ENCODE results near the gene MNAT1. TPM values are rescaled to one million over a fixed set of nuclear protein-coding genes. Genes with fewer than 3 reads are reported as not detected.

MNAT1 gene
- total and polyA plus RNA-seq, 2 experiments from 2014 or later = 34.4 to 60.9 TPM

GRCh38 chr14:60807247-60807646 is 72.7 kb downstream of the MNAT1 start:
- H3K4me2 ChIP-seq = no peak overlapping the region
- H3K27me3 ChIP-seq = no peaks in the 10 kb centered on the region
- WGBS (ENCODE audit: low lambda C conversion rate, missing lambda C conversion rate) = 100% methylated on average over 2 of the region's 2 CpGs
- TF ChIP-seq EZH2 (IDR thresholded peaks at IDR 0.05; ENCODE audit: borderline replicate concordance) (no peak), CTCF (IDR thresholded peaks at IDR 0.05; ENCODE audit: poor library complexity) (no peak), EZH2phosphoT487 (IDR thresholded peaks at IDR 0.05; ENCODE audit: low read depth, severe bottlenecking, unreplicated experiment) (no peak)
- no peak overlapping the region for H3K4me3 ChIP-seq
- H3K4me1 ChIP-seq (ENCODE audit: insufficient read depth) = no peaks in the 10 kb centered on the region
- H3K79me2 ChIP-seq = no peaks in the 10 kb centered on the region
- DNase-seq (ENCODE audit: low spot score) = no peak
- H3K27ac ChIP-seq = no peak overlapping the region
- no peaks in the 10 kb centered on the region for H3K36me3 ChIP-seq (replicated peaks; ENCODE audit: insufficient read depth, low read depth)
- H3K9me3 ChIP-seq (ENCODE audit: low read depth) = no peaks in the 10 kb centered on the region
- no peaks in the 10 kb centered on the region for H4K20me1 ChIP-seq (ENCODE audit: insufficient read depth, poor library complexity, severe bottlenecking)
- no peaks in the 10 kb centered on the region for H3K9me2 ChIP-seq (replicated peaks; ENCODE audit: insufficient read depth)
- H2AFZ ChIP-seq = no peak overlapping the region

GRCh38 chr14:60807971-60808370 is 73.4 kb downstream of the MNAT1 start:
- 95% methylated on average over 3 of the region's 3 CpGs for WGBS (ENCODE audit: low lambda C conversion rate, missing lambda C conversion rate)

GRCh38 chr14:60812987-60813386 is 78.4 kb downstream of the MNAT1 start:
- H3K27ac ChIP-seq = no peak overlapping the region
- no peak overlapping the region for H3K4me2 ChIP-seq
- WGBS (ENCODE audit: low lambda C conversion rate, missing lambda C conversion rate) = 95% methylated on average over 7 of the region's 7 CpGs
- no peak for DNase-seq (ENCODE audit: low spot score)
- H3K4me3 ChIP-seq = no peak overlapping the region
- no peak overlapping the region for H2AFZ ChIP-seq
- H3K79me2 ChIP-seq = no peaks in the 10 kb centered on the region
- H3K27me3 ChIP-seq = no peaks in the 10 kb centered on the region
- H3K9me3 ChIP-seq (ENCODE audit: low read depth) = no peaks in the 10 kb centered on the region
- no peak for TF ChIP-seq EZH2 (IDR thresholded peaks at IDR 0.05; ENCODE audit: borderline replicate concordance)
- no peak for TF ChIP-seq CTCF (IDR thresholded peaks at IDR 0.05; ENCODE audit: poor library complexity)
- TF ChIP-seq EZH2phosphoT487 (IDR thresholded peaks at IDR 0.05; ENCODE audit: low read depth, severe bottlenecking, unreplicated experiment) = no peak
- no peaks in the 10 kb centered on the region for H3K9me2 ChIP-seq (replicated peaks; ENCODE audit: insufficient read depth)
- H3K4me1 ChIP-seq (ENCODE audit: insufficient read depth) = no peaks in the 10 kb centered on the region
- no peaks in the 10 kb centered on the region for H4K20me1 ChIP-seq (ENCODE audit: insufficient read depth, poor library complexity, severe bottlenecking)
- no peaks in the 10 kb centered on the region for H3K36me3 ChIP-seq (replicated peaks; ENCODE audit: insufficient read depth, low read depth)

More at GRCh38 chr14:60807971-60808370, 73.4 kb downstream of the MNAT1 start:
- no peak overlapping the region for H3K27ac ChIP-seq
- no peaks in the 10 kb centered on the region for H3K4me1 ChIP-seq (ENCODE audit: insufficient read depth)
- H3K36me3 ChIP-seq (replicated peaks; ENCODE audit: insufficient read depth, low read depth) = no peaks in the 10 kb centered on the region
- no peaks in the 10 kb centered on the region for H4K20me1 ChIP-seq (ENCODE audit: insufficient read depth, poor library complexity, severe bottlenecking)
- no peaks in the 10 kb centered on the region for H3K79me2 ChIP-seq
- H3K4me2 ChIP-seq = no peak overlapping the region
- H3K27me3 ChIP-seq = no peaks in the 10 kb centered on the region
- no peaks in the 10 kb centered on the region for H3K9me3 ChIP-seq (ENCODE audit: low read depth)
- no peak overlapping the region for H2AFZ ChIP-seq
- no peak for DNase-seq (ENCODE audit: low spot score)
- TF ChIP-seq EZH2 (IDR thresholded peaks at IDR 0.05; ENCODE audit: borderline replicate concordance) = no peak
- no peak for TF ChIP-seq EZH2phosphoT487 (IDR thresholded peaks at IDR 0.05; ENCODE audit: low read depth, severe bottlenecking, unreplicated experiment)
- TF ChIP-seq CTCF (IDR thresholded peaks at IDR 0.05; ENCODE audit: poor library complexity) = no peak
- no peaks in the 10 kb centered on the region for H3K9me2 ChIP-seq (replicated peaks; ENCODE audit: insufficient read depth)
- no peak overlapping the region for H3K4me3 ChIP-seq

GRCh38 chr14:60815371-60815770 is 80.8 kb downstream of the MNAT1 start:
- DNase-seq (ENCODE audit: low spot score) = no peak
- no peak overlapping the region for H2AFZ ChIP-seq
- TF ChIP-seq EZH2phosphoT487 (IDR thresholded peaks at IDR 0.05; ENCODE audit: low read depth, severe bottlenecking, unreplicated experiment) = no peak
- no peak for TF ChIP-seq CTCF (IDR thresholded peaks at IDR 0.05; ENCODE audit: poor library complexity)
- no peak for TF ChIP-seq EZH2 (IDR thresholded peaks at IDR 0.05; ENCODE audit: borderline replicate concordance)
- H3K36me3 ChIP-seq (replicated peaks; ENCODE audit: insufficient read depth, low read depth) = no peaks in the 10 kb centered on the region
- H3K4me3 ChIP-seq = no peak overlapping the region
- H4K20me1 ChIP-seq (ENCODE audit: insufficient read depth, poor library complexity, severe bottlenecking) = no peaks in the 10 kb centered on the region
- H3K27me3 ChIP-seq = no peaks in the 10 kb centered on the region
- WGBS (ENCODE audit: low lambda C conversion rate, missing lambda C conversion rate) = 88% methylated on average over 4 of the region's 4 CpGs
- no peaks in the 10 kb centered on the region for H3K79me2 ChIP-seq
- no peak overlapping the region for H3K4me2 ChIP-seq
- no peaks in the 10 kb centered on the region for H3K9me3 ChIP-seq (ENCODE audit: low read depth)
- no peaks in the 10 kb centered on the region for H3K9me2 ChIP-seq (replicated peaks; ENCODE audit: insufficient read depth)
- H3K27ac ChIP-seq = no peak overlapping the region
- H3K4me1 ChIP-seq (ENCODE audit: insufficient read depth) = no peaks in the 10 kb centered on the region

Data from hepatocyte (in vitro differentiated cells).